GM15510 (cell line): Measurements from ENCODE around the gene LRRC2.

Source experiments
- POLR2A ChIP-seq: IDR thresholded peaks from 3 replicates; pipeline ENCODE4 v1.6.1; 2011; ENCODE audit warnings: borderline replicate concordance; ENCODE audit not compliant: insufficient read length; ENCODE audit errors: extremely low read depth

Gene LRRC2

DNA sequence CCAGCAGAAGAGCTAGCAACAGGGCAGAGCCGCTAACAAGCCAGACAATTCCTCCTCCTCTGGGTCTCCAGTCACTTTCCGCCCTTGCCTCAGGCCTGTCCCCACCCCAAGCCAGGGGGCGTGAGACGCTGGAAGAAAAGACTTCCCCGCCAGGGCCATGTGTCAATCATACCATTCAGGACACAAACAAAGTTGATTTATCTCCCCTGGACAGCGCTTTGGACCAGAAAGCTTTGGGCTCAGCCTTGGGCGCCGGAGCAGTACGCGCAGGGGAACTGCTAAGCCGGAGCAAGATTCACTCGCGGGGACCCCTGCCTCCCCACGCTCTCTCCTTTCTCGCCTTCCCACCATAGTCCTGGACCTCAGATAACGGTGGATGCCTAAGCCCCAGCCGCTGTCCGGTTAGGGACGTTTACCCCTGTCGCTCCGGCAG is 479 bp downstream of the LRRC2 start:
- TF ChIP-seq POLR2A, result no peak

DNA sequence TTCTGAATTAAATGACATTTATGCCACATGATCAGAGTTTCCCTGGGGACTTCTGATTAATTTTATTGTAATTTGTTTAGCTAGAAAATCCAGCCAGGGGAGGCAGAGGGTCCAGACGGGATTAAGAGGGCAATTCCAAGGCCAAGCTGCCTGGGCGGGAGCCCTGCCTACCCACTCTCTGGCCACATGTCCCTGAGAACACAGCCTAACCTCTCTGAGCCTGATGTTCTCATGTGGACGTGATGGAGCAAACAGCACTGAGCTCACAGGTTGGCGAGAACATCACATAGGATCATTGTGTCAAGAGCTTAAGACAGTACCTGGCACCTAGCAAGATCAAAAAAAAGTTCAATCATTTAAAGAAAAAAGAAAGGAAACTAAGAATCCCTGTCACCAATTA is 1.0 kb downstream of the LRRC2 start:
- no peak for TF ChIP-seq POLR2A

DNA sequence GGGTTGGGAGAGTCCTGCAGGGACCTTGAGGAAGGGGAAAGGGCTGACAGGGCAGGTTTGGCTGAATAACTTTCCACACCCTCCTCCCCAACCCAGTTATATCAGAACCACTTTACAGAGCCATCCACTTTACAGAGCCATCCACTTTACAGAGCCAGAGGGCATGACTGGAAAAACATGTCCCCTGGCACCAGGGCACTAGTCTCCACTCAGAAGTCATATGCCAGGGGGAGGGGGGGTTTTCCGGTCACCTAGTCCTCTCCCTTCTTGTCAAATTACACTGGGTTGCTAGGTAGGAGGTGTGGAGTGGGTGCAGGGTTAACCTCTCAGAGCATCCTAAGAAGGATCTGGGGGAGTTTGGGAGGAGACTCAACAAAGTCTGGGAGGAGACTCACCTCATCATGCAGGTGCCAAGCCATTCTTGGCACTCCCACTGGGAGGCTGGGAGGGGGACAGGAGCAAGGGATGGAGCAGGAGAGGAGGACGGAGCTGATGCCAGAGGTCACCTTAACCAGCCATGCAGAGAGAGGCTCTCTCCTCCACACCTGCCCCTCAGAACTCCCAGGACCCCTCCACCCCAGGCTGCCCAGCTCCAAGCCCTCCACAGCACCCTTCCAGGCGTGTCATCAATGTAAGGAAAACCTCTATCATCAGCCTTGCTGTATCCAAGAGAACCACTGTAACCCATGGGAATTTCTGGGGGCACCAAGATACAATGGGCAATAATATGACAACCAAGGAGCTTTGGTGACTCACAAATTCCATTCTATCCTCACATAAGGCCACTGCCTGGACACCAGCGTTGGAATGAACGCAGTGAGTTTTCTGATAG is 1.7 kb downstream of the LRRC2 start:
- TF ChIP-seq POLR2A, result no peak

DNA sequence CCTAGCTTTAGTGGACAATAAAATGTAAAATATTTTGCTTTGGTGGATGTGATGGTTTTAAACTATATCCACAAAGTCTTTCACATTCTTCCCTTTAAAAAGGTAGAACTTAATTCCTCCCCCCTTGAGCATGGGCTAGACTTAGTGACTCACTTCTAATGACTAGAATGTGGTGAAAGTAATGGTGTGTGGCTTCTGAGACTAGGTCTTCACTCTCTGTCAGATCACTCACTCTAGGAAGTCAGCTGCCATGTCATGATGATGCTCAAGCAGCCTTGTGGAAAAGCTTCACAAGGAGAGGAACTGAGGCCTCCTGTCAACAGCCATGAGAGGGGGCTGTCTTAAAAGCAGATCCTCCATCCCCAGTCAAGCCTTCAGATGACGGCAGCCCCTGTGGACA is 4.2 kb downstream of the LRRC2 start:
- TF ChIP-seq POLR2A, result no peak

DNA sequence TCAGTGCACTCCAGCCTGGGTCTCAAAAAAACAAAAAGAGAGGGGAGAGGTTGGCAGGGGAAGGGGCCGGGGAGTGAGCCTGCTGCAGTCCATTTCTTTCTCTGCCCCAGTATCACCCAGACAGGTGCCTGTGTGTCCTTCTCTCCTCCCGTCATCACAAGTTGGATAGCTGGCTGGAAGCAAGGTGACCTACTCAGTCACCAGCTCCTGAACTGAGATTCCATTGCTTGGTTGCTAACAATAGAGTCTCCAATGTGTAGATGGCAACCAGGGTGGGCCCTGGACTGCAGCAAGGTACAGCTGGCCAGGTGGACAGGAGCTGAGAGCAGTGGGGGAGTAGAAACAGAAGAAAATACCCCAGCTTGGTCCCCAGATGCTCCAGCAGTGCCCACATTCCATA is 4.6 kb downstream of the LRRC2 start:
- TF ChIP-seq POLR2A, result no peak

GRCh38 chr3:46559091-46559704 is 6.9 kb downstream of the LRRC2 start:
- TF ChIP-seq POLR2A, result no peak

- TF ChIP-seq POLR2A, result no peak
These were observed 7.7 kb downstream of the LRRC2 start for GRCh38 chr3:46558184-46559043.

DNA sequence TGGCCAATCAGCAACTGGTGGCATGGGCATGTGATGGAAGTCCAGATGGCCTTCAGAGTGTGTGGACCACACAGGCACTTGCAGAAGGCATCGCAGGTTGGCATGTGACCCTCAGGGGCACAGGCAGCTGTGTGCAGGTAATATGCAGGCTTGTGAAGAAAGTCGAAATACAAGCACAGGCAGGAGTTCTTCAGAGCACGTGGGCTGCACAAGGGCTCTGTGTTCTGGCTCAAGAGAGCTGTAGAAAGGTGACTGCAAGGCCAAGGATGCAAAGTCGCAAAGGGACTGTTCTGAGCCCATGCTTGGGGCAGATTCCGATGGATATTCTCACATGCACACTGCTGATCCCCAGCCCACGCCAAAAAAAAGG is 8.3 kb downstream of the LRRC2 start:
- TF ChIP-seq POLR2A, result no peak

GRCh38 chr3:46553154-46553553 is 12.9 kb downstream of the LRRC2 start:
- no peak for TF ChIP-seq POLR2A

DNA sequence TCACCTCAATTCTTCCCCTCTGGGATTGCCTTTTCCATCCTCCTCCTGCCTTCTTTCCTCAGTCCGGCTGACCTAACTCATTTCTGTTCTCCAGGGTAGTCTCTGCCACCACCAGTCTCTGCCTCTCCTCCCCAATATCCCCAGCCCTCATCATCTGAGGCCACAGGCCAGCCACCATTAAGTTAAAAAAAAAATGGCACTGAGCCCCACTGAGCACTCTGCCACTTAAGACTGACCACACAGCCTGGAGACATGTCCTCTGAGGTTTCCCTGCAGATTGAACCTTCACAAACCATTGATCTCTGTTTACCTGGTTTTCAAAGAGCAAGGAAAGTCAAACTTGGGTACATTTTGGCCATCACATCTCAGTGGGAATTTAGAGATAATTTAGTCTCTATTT is 13.6 kb downstream of the LRRC2 start:
- no peak for TF ChIP-seq POLR2A

- TF ChIP-seq POLR2A, result no peak
These were observed 14.5 kb downstream of the LRRC2 start for GRCh38 chr3:46551615-46552014.

- TF ChIP-seq POLR2A, result no peak
These were observed 16.1 kb downstream of the LRRC2 start for GRCh38 chr3:46549989-46550388.

GRCh38 chr3:46549408-46549904 is 16.6 kb downstream of the LRRC2 start:
- TF ChIP-seq POLR2A, result no peak

- no peak for TF ChIP-seq POLR2A
These were observed 19.1 kb downstream of the LRRC2 start for GRCh38 chr3:46546896-46547440.
